ENCODE data around the gene BAD.

The BAD gene

GRCh38 chr11:64253043-64253442 lies 31.4 kb downstream of the BAD start:
- Histone ChIP-seq H3K4me1 (peaks cover 0 to 37% (median 32%) of the 10 kb centered on the region in 4 donors), H3K4me3 (peak overlapping the region; percentile 81 to 96), H3K9me3 (no peaks in the 10 kb centered on the region), H3K36me3 (peaks cover 8 to 40% (median 33%) of the 10 kb centered on the region in 3 donors), H3K27me3 (no peaks in the 10 kb centered on the region), H3K27ac (peak overlapping the region; percentile 82)
- DNase-seq, result no peak
- TF ChIP-seq CTCF (IDR thresholded peaks at IDR 0.05), result no peak
- intact Hi-C loops (cut with DNase I; ENCODE audit: low total_unique reads), result no loop called here

GRCh38 chr11:64252003-64252872 lies 32.2 kb downstream of the BAD start:
- peaks cover 8 to 32% (median 28%) of the 10 kb centered on the region in 3 donors for H3K36me3 ChIP-seq
- peak overlapping the region; percentile 82 for H3K27ac ChIP-seq
- no peaks in the 10 kb centered on the region for H3K27me3 ChIP-seq
- H3K4me3 ChIP-seq, result peak overlapping the region; percentile 81 to 96
- peak in 1 of 2 experiments; percentile 10 for TF ChIP-seq CTCF (IDR thresholded peaks at IDR 0.05)
- intact Hi-C loops (cut with DNase I; ENCODE audit: low total_unique reads), result no loop called here
- peaks cover 0 to 43% (median 37%) of the 10 kb centered on the region in 4 donors for H3K4me1 ChIP-seq
- H3K9me3 ChIP-seq, result no peaks in the 10 kb centered on the region
- peak in 1 of 2 donors; percentile 86 for DNase-seq

- no peaks in the 10 kb centered on the region for H3K27me3 ChIP-seq
- intact Hi-C loops (cut with DNase I; ENCODE audit: low total_unique reads), result no loop called here
- peak overlapping the region; percentile 82 for H3K27ac ChIP-seq
- H3K4me3 ChIP-seq, result peak overlapping the region; percentile 81 to 96
- no peaks in the 10 kb centered on the region for H3K9me3 ChIP-seq
- H3K4me1 ChIP-seq, result peaks cover 0 to 43% (median 37%) of the 10 kb centered on the region in 4 donors
- H3K36me3 ChIP-seq, result peaks cover 8 to 26% (median 24%) of the 10 kb centered on the region in 3 donors
- no peak for DNase-seq
- no peak for TF ChIP-seq CTCF (IDR thresholded peaks at IDR 0.05)
Measured at GRCh38 chr11:64251753-64252002, 32.8 kb downstream of the BAD start.

- H3K4me3 ChIP-seq, result peak within 1 kb of the TSS; percentile 81 to 96
- DNase-seq, result no peak
- peak within 1 kb of the TSS; percentile 82 for H3K27ac ChIP-seq
- H3K27me3 ChIP-seq, result no peaks in the 10 kb centered on the region
- H3K9me3 ChIP-seq, result no peaks in the 10 kb centered on the region
- H3K4me1 ChIP-seq, result peaks cover 0 to 43% (median 37%) of the 10 kb centered on the region in 4 donors
- intact Hi-C loops (cut with DNase I; ENCODE audit: low total_unique reads), result no loop called here
- TF ChIP-seq CTCF (IDR thresholded peaks at IDR 0.05), result peak; percentile 75 to 90
- H3K36me3 ChIP-seq, result peaks cover 3 to 21% (median 19%) of the 10 kb centered on the region in 3 donors
Measured at GRCh38 chr11:64251016-64251752, 33.3 kb downstream of the BAD start, which contains the start of gene PLCB3. PLCB3 (plus strand) TSS chr11:64251530; CDS start chr11:64251650, 120 bp downstream.

GRCh38 chr11:64250415-64251015 lies 34.0 kb downstream of the BAD start:
- Histone ChIP-seq H3K4me1 (peaks cover 0 to 50% (median 42%) of the 10 kb centered on the region in 4 donors), H3K9me3 (no peaks in the 10 kb centered on the region), H3K4me3 (peak overlapping the region; percentile 81 to 96), H3K27ac (peak overlapping the region; percentile 82), H3K27me3 (no peaks in the 10 kb centered on the region), H3K36me3 (peaks cover 0 to 15% (median 12%) of the 10 kb centered on the region in 3 donors)
- intact Hi-C loops (cut with DNase I; ENCODE audit: low total_unique reads), result no loop called here
- TF ChIP-seq CTCF (IDR thresholded peaks at IDR 0.05), result no peak
- DNase-seq, result no peak

Data from tibial artery (tissue), 4 donors.